Panc1 (cell line): ENCODE measurements around the gene RASGRF2.

Source experiments
- POLR2AphosphoS5 ChIP-seq: IDR thresholded peaks from 2 replicates; pipeline ENCODE4 v1.6.1; 2012; ENCODE audit warnings: mild to moderate bottlenecking, low read depth, low read length, moderate library complexity
- TF ChIP-seq, protein P1 (sequence below): fragments of 450-650 bp; IDR thresholded peaks from 2 replicates; pipeline ENCODE4 v1.5.1; 2017; ENCODE audit warnings: mild to moderate bottlenecking
- TF ChIP-seq, protein P2 (sequence below), 2 experiments: IDR thresholded peaks; 2 replicates each; pipeline ENCODE4 v1.6.1; 2011 to 2012; ENCODE audit warnings: low read depth in 2 of 2, control low read depth in 1 of 2, low read length in 1 of 2, mild to moderate bottlenecking in 1 of 2, moderate library complexity in 1 of 2; ENCODE audit not compliant: insufficient read depth in 1 of 2

DNA sequence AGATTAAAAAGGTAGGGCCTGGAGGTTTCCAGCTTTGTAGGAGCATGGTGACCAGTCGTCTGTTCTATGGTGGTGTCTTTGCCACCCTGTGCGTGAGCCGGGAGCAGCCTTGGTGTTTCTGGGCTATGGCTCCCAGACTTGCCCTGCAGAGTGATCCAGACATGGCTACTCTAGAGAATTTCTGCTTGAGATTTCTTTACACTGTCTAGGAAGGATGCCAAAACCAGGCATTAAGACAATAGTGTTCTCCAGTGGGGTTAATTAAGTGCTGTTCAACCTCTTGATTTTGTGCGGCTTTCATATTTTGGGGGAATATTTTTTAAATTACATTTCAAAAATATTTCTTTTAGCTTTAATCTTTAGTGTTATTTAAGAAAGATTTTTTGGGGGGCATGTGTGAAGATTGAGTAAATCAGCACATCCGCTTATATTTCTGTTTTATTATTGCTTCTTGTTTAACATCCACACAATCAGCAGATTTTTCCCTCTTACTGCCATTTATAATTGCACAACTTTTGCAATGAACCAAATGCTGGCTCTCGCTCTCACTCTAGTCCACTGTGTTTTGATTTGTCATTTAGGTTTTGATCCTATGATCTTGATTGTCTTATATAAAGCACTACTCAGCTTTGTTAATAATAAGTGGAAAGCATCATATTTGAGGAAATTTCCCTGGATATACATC is 110.5 kb downstream of the RASGRF2 start:
- TF ChIP-seq, protein P1, sequence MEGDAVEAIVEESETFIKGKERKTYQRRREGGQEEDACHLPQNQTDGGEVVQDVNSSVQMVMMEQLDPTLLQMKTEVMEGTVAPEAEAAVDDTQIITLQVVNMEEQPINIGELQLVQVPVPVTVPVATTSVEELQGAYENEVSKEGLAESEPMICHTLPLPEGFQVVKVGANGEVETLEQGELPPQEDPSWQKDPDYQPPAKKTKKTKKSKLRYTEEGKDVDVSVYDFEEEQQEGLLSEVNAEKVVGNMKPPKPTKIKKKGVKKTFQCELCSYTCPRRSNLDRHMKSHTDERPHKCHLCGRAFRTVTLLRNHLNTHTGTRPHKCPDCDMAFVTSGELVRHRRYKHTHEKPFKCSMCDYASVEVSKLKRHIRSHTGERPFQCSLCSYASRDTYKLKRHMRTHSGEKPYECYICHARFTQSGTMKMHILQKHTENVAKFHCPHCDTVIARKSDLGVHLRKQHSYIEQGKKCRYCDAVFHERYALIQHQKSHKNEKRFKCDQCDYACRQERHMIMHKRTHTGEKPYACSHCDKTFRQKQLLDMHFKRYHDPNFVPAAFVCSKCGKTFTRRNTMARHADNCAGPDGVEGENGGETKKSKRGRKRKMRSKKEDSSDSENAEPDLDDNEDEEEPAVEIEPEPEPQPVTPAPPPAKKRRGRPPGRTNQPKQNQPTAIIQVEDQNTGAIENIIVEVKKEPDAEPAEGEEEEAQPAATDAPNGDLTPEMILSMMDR = no peak
- TF ChIP-seq, protein P2, sequence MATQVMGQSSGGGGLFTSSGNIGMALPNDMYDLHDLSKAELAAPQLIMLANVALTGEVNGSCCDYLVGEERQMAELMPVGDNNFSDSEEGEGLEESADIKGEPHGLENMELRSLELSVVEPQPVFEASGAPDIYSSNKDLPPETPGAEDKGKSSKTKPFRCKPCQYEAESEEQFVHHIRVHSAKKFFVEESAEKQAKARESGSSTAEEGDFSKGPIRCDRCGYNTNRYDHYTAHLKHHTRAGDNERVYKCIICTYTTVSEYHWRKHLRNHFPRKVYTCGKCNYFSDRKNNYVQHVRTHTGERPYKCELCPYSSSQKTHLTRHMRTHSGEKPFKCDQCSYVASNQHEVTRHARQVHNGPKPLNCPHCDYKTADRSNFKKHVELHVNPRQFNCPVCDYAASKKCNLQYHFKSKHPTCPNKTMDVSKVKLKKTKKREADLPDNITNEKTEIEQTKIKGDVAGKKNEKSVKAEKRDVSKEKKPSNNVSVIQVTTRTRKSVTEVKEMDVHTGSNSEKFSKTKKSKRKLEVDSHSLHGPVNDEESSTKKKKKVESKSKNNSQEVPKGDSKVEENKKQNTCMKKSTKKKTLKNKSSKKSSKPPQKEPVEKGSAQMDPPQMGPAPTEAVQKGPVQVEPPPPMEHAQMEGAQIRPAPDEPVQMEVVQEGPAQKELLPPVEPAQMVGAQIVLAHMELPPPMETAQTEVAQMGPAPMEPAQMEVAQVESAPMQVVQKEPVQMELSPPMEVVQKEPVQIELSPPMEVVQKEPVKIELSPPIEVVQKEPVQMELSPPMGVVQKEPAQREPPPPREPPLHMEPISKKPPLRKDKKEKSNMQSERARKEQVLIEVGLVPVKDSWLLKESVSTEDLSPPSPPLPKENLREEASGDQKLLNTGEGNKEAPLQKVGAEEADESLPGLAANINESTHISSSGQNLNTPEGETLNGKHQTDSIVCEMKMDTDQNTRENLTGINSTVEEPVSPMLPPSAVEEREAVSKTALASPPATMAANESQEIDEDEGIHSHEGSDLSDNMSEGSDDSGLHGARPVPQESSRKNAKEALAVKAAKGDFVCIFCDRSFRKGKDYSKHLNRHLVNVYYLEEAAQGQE (IDR thresholded peaks at IDR 0.05; ENCODE audit: insufficient read depth in 1 of 2, low read depth in 2 of 2, low read length in 1 of 2) = no peak
- no peak for TF ChIP-seq POLR2AphosphoS5
